Measurements from ENCODE around the gene HMG20A.
A peak's percentile ranks its signal among the peaks of the same experiment; 100 is the strongest.
"Not testable (repeated sequence)": the region's sequence is repeated elsewhere in the genome, so short reads cannot be mapped to it uniquely, and the experiment has no call there.

The HMG20A gene

GRCh38 chr15:77420610-77421369 lies at the start of gene HMG20A:
HMG20A (plus strand) TSS chr15:77420888; CDS start chr15:77458408, 37,520 bp downstream.
- peak; percentile 95 for DNase-seq

- DNase-seq, result no peak
These were observed 48.7 kb upstream of the HMG20A start for GRCh38 chr15:77371850-77372563.

- no peak for DNase-seq
These were observed 47.2 kb upstream of the HMG20A start for GRCh38 chr15:77373441-77373840.

- DNase-seq, result no peak
These were observed 45.6 kb upstream of the HMG20A start for GRCh38 chr15:77375133-77375532.

GRCh38 chr15:77376770-77377169 lies 43.9 kb upstream of the HMG20A start:
- peak; percentile 9 for DNase-seq

GRCh38 chr15:77380033-77380432 lies 40.7 kb upstream of the HMG20A start:
- DNase-seq, result no peak

- DNase-seq, result no peak
These were observed 36.6 kb upstream of the HMG20A start for GRCh38 chr15:77384086-77384485.

GRCh38 chr15:77384589-77385359 lies 35.9 kb upstream of the HMG20A start:
- DNase-seq, result no peak

GRCh38 chr15:77386626-77387025 lies 34.1 kb upstream of the HMG20A start:
- DNase-seq, result no peak

GRCh38 chr15:77387365-77388105 lies 33.2 kb upstream of the HMG20A start:
- DNase-seq, result no peak

GRCh38 chr15:77391372-77391951 lies 29.2 kb upstream of the HMG20A start:
- DNase-seq, result no peak

- no peak for DNase-seq
These were observed 27.8 kb upstream of the HMG20A start for GRCh38 chr15:77392762-77393470.

- DNase-seq, result no peak
These were observed 27.2 kb upstream of the HMG20A start for GRCh38 chr15:77393471-77393840.

GRCh38 chr15:77395013-77395774 lies 25.5 kb upstream of the HMG20A start:
- DNase-seq, result no peak

- DNase-seq, result no peak
These were observed 24.0 kb upstream of the HMG20A start for GRCh38 chr15:77396692-77397091.

- no peak for DNase-seq
These were observed 21.8 kb upstream of the HMG20A start for GRCh38 chr15:77398927-77399326.

GRCh38 chr15:77400258-77400657 lies 20.4 kb upstream of the HMG20A start:
- no peak for DNase-seq

- no peak for DNase-seq
These were observed 17.8 kb upstream of the HMG20A start for GRCh38 chr15:77402740-77403379.

GRCh38 chr15:77406173-77406759 lies 14.4 kb upstream of the HMG20A start:
- DNase-seq, result not testable (repeated sequence)

GRCh38 chr15:77406846-77407245 lies 13.8 kb upstream of the HMG20A start:
- DNase-seq, result no peak

Data from NCI-H1417 treated with DMSO at 0.1 percent for 48 hours (cell line).